Measurements from ENCODE around the gene SLC37A3. TPM values are rescaled to one million over a fixed set of nuclear protein-coding genes. Genes with fewer than 3 reads are reported as not detected.
A peak's percentile ranks its signal among the peaks of the same experiment; 100 is the strongest.
"Not testable (repeated sequence)": the region's sequence is repeated elsewhere in the genome, so short reads cannot be mapped to it uniquely, and the experiment has no call there.

SLC37A3 gene
- total RNA-seq, 2 donors from 2014 or later, result 47.8 to 52.9 TPM

DNA sequence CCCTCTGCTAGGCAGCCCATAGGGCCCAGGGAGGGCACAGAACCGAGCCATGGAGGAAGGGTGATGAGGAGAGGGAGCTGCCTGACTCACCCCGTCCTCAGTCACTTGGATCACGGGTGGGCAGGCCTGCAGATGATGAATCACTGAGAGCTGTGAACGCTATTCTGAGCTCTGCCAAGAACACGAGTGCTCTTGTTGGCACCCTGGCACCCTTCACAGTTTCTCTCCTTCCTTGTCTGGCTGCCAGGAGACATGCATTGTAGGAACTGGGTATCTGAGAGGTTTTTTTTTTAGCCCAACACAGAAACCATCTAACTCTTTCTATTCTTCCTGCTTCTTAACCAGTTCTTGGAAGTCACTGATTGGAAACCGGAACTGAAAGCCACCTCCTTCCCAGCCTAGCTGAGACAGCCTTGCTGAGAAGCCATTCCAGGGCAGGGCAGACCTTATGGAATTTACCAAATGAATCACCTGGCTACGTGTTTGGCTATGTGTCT is 82.1 kb downstream of the SLC37A3 start:
- Histone ChIP-seq H3K27me3 (no peaks in the 10 kb centered on the region), H3K27ac (peak overlapping the region; percentile 82), H3K9me3 (no peaks in the 10 kb centered on the region), H3K36me3 (no peaks in the 10 kb centered on the region), H3K4me1 (peaks cover 5% of the 10 kb centered on the region), H3K9ac (ENCODE audit: low read depth in 2 of 2, low read length in 2 of 2) (peak overlapping the region; percentile 46 to 75), H3K4me3 (peak overlapping the region; percentile 10)
- intact Hi-C loops (cut with DNase I), result loop anchor here (10.0 kb wide), 1 partner anchor 261 kb away; no protein-coding TSS in a partner anchor
- DNase-seq, result peak; percentile 73
- TF ChIP-seq, protein P1, sequence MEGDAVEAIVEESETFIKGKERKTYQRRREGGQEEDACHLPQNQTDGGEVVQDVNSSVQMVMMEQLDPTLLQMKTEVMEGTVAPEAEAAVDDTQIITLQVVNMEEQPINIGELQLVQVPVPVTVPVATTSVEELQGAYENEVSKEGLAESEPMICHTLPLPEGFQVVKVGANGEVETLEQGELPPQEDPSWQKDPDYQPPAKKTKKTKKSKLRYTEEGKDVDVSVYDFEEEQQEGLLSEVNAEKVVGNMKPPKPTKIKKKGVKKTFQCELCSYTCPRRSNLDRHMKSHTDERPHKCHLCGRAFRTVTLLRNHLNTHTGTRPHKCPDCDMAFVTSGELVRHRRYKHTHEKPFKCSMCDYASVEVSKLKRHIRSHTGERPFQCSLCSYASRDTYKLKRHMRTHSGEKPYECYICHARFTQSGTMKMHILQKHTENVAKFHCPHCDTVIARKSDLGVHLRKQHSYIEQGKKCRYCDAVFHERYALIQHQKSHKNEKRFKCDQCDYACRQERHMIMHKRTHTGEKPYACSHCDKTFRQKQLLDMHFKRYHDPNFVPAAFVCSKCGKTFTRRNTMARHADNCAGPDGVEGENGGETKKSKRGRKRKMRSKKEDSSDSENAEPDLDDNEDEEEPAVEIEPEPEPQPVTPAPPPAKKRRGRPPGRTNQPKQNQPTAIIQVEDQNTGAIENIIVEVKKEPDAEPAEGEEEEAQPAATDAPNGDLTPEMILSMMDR (IDR thresholded peaks at IDR 0.05), result no peak

DNA sequence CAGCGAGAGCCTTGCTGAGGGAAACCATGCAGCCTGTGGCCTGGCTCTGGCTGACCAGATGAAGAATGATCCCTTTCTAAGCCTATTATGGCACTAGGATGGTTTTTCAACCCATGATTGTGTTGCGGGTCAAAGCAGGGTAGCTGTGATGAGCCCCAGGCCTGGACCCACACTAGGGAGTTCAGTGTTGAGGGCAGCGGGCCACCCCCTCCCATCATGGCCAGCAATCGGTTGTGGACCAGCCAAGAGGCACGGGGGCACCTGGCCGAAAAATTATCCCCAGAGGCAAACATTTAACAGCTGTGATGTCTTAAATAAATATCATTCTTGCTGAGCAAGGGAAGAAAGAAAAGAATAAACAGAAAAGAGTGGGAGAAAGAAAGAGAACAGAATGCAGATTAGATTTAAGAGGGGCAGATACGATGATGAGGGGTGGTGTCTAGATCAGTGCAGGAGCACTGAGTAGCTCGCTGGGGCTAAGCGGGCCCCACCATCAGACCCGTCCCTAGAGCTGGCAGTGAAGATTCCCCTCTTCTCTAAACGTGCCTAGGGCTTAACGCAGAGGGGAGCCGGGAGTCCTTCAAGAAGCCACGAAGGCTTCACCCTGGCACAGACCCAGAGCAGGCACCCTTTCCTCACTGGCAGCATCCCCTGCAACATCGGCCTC is 82.7 kb downstream of the SLC37A3 start:
- DNase-seq, result no peak
- intact Hi-C loops (cut with DNase I), result loop anchor here (10.0 kb wide), 1 partner anchor 261 kb away; no protein-coding TSS in a partner anchor
- no peaks in the 10 kb centered on the region for H3K27me3 ChIP-seq
- TF ChIP-seq, protein P1 (IDR thresholded peaks at IDR 0.05), result no peak
- no peaks in the 10 kb centered on the region for H3K36me3 ChIP-seq
- H3K9me3 ChIP-seq, result no peaks in the 10 kb centered on the region
- peaks cover 5% of the 10 kb centered on the region for H3K4me1 ChIP-seq
- H3K4me3 ChIP-seq, result peak overlapping the region; percentile 10
- peak overlapping the region; percentile 46 to 75 for H3K9ac ChIP-seq (ENCODE audit: low read depth in 2 of 2, low read length in 2 of 2)
- peak overlapping the region; percentile 82 for H3K27ac ChIP-seq

GRCh38 chr7:140314573-140315480 is 83.5 kb downstream of the SLC37A3 start:
- no peak overlapping the region for H3K9ac ChIP-seq (ENCODE audit: low read depth in 2 of 2, low read length in 2 of 2)
- peaks cover 5% of the 10 kb centered on the region for H3K4me1 ChIP-seq
- DNase-seq, result no peak
- intact Hi-C loops (cut with DNase I), result loop anchor here (10.0 kb wide), 1 partner anchor 260 kb away; no protein-coding TSS in a partner anchor
- no peaks in the 10 kb centered on the region for H3K9me3 ChIP-seq
- TF ChIP-seq, protein P1 (IDR thresholded peaks at IDR 0.05), result no peak
- no peak overlapping the region for H3K4me3 ChIP-seq
- H3K36me3 ChIP-seq, result no peaks in the 10 kb centered on the region
- H3K27ac ChIP-seq, result peak overlapping the region; percentile 82
- no peaks in the 10 kb centered on the region for H3K27me3 ChIP-seq

DNA sequence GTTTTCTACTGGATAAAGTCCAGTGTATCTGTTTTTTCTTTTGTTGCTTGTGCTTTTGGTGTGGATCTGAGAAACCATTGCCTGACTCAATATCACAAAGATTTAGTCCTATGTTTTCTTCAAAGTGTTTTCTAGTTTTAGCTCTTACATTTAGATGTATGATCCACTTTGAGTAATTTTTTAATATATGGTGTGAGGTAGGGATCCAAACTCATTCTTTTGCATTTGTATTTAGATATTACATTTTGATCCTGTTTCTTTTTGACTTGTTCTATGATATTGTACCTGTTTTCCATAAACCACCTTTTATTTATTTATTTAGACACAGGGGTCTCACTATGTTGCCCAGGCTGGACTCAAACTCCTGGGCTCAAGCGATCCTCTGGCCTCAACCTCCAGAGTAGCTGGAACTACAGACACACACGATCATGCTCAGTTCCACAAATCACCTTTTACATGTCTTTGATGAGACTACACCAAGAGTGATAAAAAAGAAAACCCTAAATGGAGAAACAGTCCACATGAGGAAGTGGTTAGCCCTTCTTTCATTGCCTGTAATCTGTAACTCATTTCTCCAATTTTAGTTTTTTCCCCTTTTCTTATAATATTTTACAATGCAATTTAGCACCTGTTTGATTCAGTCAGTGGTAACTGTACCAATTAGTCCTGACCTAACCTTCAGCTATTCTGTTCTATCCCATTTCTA is 86.0 kb downstream of the SLC37A3 start:
- no peaks in the 10 kb centered on the region for H3K36me3 ChIP-seq
- no peaks in the 10 kb centered on the region for H3K9me3 ChIP-seq
- no peak overlapping the region for H3K9ac ChIP-seq (ENCODE audit: low read depth in 2 of 2, low read length in 2 of 2)
- TF ChIP-seq, protein P1 (IDR thresholded peaks at IDR 0.05), result no peak
- DNase-seq, result no peak
- no peak overlapping the region for H3K27ac ChIP-seq
- intact Hi-C loops (cut with DNase I), result loop anchor here (10.0 kb wide), 1 partner anchor 257 kb away; no protein-coding TSS in a partner anchor
- peaks cover 1% of the 10 kb centered on the region for H3K4me1 ChIP-seq
- H3K4me3 ChIP-seq, result no peak overlapping the region
- H3K27me3 ChIP-seq, result no peaks in the 10 kb centered on the region

- H3K9ac ChIP-seq (ENCODE audit: low read depth in 2 of 2, low read length in 2 of 2); H3K27me3 ChIP-seq; H3K4me3 ChIP-seq; H3K4me1 ChIP-seq; H3K36me3 ChIP-seq; H3K9me3 ChIP-seq; H3K27ac ChIP-seq; DNase-seq: not testable (repeated sequence)
- intact Hi-C loops (cut with DNase I), result loop anchor here (10.0 kb wide), 1 partner anchor 256 kb away; no protein-coding TSS in a partner anchor
Measured at GRCh38 chr7:140311128-140311527, 87.2 kb downstream of the SLC37A3 start.

Data from colonic mucosa (tissue), 4 donors.